ENCODE measurements around the gene TBATA.

GRCh38 chr10:70799124-70799523 lies 13.9 kb upstream of the TBATA start:
- no peak for TF ChIP-seq EZH2 (IDR thresholded peaks at IDR 0.05; ENCODE audit: borderline replicate concordance, low read depth, low read length, poor library complexity, severe bottlenecking)
- TF ChIP-seq, protein P1, sequence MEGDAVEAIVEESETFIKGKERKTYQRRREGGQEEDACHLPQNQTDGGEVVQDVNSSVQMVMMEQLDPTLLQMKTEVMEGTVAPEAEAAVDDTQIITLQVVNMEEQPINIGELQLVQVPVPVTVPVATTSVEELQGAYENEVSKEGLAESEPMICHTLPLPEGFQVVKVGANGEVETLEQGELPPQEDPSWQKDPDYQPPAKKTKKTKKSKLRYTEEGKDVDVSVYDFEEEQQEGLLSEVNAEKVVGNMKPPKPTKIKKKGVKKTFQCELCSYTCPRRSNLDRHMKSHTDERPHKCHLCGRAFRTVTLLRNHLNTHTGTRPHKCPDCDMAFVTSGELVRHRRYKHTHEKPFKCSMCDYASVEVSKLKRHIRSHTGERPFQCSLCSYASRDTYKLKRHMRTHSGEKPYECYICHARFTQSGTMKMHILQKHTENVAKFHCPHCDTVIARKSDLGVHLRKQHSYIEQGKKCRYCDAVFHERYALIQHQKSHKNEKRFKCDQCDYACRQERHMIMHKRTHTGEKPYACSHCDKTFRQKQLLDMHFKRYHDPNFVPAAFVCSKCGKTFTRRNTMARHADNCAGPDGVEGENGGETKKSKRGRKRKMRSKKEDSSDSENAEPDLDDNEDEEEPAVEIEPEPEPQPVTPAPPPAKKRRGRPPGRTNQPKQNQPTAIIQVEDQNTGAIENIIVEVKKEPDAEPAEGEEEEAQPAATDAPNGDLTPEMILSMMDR (conservative IDR thresholded peaks at IDR 0.05; ENCODE audit: low read depth, low read length), result no peak
